Mammary epithelial cell (primary cell): ENCODE measurements around the gene ARHGAP9.

Experiments
- EZH2 ChIP-seq: IDR thresholded peaks from 2 replicates; pipeline ENCODE4 v1.6.1; 2012; ENCODE audit warnings: low read length, inconsistent platforms, borderline replicate concordance
- TF ChIP-seq, protein P1 (sequence below), 2 donors: IDR thresholded peaks in 1 of 2; conservative IDR thresholded peaks in 1 of 2; 2 replicates each; pipeline ENCODE4 v1.5.1; 2011 to 2012; ENCODE audit warnings: inconsistent platforms in 2 of 2, low read length in 2 of 2, mild to moderate bottlenecking in 2 of 2, control low read depth in 1 of 2, low read depth in 1 of 2; ENCODE audit not compliant: insufficient read depth in 1 of 2; ENCODE audit errors: extremely low read depth in 1 of 2

- TF ChIP-seq, protein P1, sequence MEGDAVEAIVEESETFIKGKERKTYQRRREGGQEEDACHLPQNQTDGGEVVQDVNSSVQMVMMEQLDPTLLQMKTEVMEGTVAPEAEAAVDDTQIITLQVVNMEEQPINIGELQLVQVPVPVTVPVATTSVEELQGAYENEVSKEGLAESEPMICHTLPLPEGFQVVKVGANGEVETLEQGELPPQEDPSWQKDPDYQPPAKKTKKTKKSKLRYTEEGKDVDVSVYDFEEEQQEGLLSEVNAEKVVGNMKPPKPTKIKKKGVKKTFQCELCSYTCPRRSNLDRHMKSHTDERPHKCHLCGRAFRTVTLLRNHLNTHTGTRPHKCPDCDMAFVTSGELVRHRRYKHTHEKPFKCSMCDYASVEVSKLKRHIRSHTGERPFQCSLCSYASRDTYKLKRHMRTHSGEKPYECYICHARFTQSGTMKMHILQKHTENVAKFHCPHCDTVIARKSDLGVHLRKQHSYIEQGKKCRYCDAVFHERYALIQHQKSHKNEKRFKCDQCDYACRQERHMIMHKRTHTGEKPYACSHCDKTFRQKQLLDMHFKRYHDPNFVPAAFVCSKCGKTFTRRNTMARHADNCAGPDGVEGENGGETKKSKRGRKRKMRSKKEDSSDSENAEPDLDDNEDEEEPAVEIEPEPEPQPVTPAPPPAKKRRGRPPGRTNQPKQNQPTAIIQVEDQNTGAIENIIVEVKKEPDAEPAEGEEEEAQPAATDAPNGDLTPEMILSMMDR (conservative IDR thresholded peaks at IDR 0.05 in 1 of 2, IDR thresholded peaks at IDR 0.05 in 1 of 2; ENCODE audit: extremely low read depth in 1 of 2, insufficient read depth in 1 of 2, low read depth in 1 of 2, low read length in 2 of 2), result no peak
- TF ChIP-seq EZH2, result no peak
Observed at GRCh38 chr12:57519796-57520052, 40.1 kb upstream of the ARHGAP9 start.
